PFSK-1 (cell line): Measurements from ENCODE around the gene TNNI3K.

Source experiments
- REST ChIP-seq, 2 experiments: IDR thresholded peaks; 2 replicates each; pipeline versions ENCODE4 v1.6.1 to v1.8.0; 2011 to 2012; ENCODE audit warnings: low read depth in 2 of 2, low read length in 2 of 2, control low read depth in 1 of 2, inconsistent platforms in 1 of 2, mild to moderate bottlenecking in 1 of 2, moderate library complexity in 1 of 2; ENCODE audit not compliant: insufficient read depth in 1 of 2
- TAF1 ChIP-seq: IDR thresholded peaks from 2 replicates; pipeline ENCODE4 v1.6.1; 2012; ENCODE audit warnings: low read length, control low read depth, borderline replicate concordance; ENCODE audit not compliant: insufficient read depth

- TF ChIP-seq REST (IDR thresholded peaks at IDR 0.05; ENCODE audit: insufficient read depth in 1 of 2, low read depth in 2 of 2, low read length in 2 of 2): no peak
- TF ChIP-seq TAF1: no peak
Measured at GRCh38 chr1:74505928-74506710, 270.9 kb downstream of the TNNI3K start.
